MM.1S (cell line): Measurements from ENCODE around the gene MRPS6.

ENCODE experiments used
- CTCF ChIP-seq: fragments of 300-600 bp; sonication (generic); IDR thresholded peaks from 2 replicates; pipeline ENCODE4 v1.5.1; 2016; ENCODE audit warnings: antibody characterized with exemption, low read length, mixed read lengths
- EZH2 ChIP-seq: fragments of 300-600 bp; sonication (generic); optimal IDR thresholded peaks from 2 replicates; pipeline ENCODE3; 2017; ENCODE audit warnings: low read depth, mild to moderate bottlenecking, antibody characterized with exemption, low read length, mixed read lengths
- EZH2phosphoT487 ChIP-seq: fragments of 300-600 bp; sonication (generic); IDR thresholded peaks from 2 replicates; pipeline ENCODE4 v1.6.1; 2018; ENCODE audit warnings: antibody characterized with exemption, low read length

GRCh38 chr21:34054259-34054658 lies 19.1 kb upstream of the MRPS6 start:
- TF ChIP-seq CTCF = no peak
- TF ChIP-seq EZH2 = no peak
- TF ChIP-seq EZH2phosphoT487 = no peak
